Gastroesophageal sphincter (tissue), 3 donors: ENCODE data around the gene NFIA.

Experiments used
- CTCF ChIP-seq, 4 experiments: fragments of 200-600 bp in 2 of 4; fragments of 450-650 bp in 2 of 4; sonication (generic) in 1 of 4; IDR thresholded peaks; one replicate each; pipeline ENCODE4 v1.5.1; 2017 to 2019; ENCODE audit warnings: antibody characterized with exemption in 4 of 4, mild to moderate bottlenecking in 2 of 4, moderate library complexity in 2 of 4
- EP300 ChIP-seq: sonication (generic); formaldehyde crosslinking; IDR thresholded peaks from one replicate; pipeline ENCODE4 v1.6.1; 2017; ENCODE audit warnings: antibody characterized with exemption, mild to moderate bottlenecking
- POLR2A ChIP-seq, 2 donors: fragments of 450-650 bp; IDR thresholded peaks; one replicate each; pipeline ENCODE4 v1.6.1; 2017; ENCODE audit warnings: antibody characterized with exemption in 2 of 2, mild to moderate bottlenecking in 2 of 2, moderate library complexity in 1 of 2

DNA sequence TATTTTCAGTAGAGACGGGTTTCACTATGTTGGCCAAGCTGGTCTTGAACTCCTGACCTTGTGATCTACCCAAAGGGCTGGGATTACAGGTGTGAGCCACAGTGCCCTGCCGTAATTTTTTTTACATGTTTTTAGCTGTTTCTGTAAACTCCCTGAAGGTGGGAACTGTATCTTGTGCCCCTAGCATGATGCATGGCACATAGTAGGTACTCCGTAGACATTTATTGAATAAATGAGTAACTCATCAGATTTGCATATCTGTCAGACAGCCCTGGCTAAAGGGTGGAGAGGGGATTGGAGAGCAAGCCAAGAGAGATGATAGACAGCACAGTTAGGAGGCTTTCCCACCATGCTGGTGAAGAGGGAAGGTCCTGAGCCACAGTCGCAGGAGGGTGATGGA, 247.2 kb downstream of the NFIA start:
- TF ChIP-seq EP300 (no peak), CTCF (IDR thresholded peaks at IDR 0.05) (no peak), POLR2A (IDR thresholded peaks at IDR 0.05) (no peak)
